ENCODE measurements around the gene SMCHD1. TPM values are rescaled to one million over a fixed set of nuclear protein-coding genes. Genes with fewer than 3 reads are reported as not detected.

Gene SMCHD1
- total and polyA plus RNA-seq, 7 donors = 6.2 to 23.0 (median 20.3) TPM

- Histone ChIP-seq H3K27ac (peak within 1 kb of the TSS; percentile 10), H3K4me1 (peaks cover 2% of the 10 kb centered on the region)
- intact Hi-C loops (cut with DNase I) = no loop called here
These were observed 191.2 kb downstream of the SMCHD1 start, which contains the start of gene EMILIN2 for GRCh38 chr18:2846636-2847316. EMILIN2 (plus strand) TSS chr18:2847006; CDS start chr18:2847189, 183 bp downstream.

GRCh38 chr18:2847317-2848246 lies 192.1 kb downstream of the SMCHD1 start:
- 0 to 1% (median 1%) methylated on average over 76 to 80 of the region's 80 CpGs for WGBS, 3 donors
- H3K36me3 ChIP-seq (ENCODE audit: insufficient read depth in 1 of 2, low read depth in 1 of 2) = no peaks in the 10 kb centered on the region
- H3K9me3 ChIP-seq = no peaks in the 10 kb centered on the region
- H3K4me3 ChIP-seq = peak overlapping the region; percentile 63
- peak; percentile 50 to 61 for DNase-seq
- TF ChIP-seq, protein P1, sequence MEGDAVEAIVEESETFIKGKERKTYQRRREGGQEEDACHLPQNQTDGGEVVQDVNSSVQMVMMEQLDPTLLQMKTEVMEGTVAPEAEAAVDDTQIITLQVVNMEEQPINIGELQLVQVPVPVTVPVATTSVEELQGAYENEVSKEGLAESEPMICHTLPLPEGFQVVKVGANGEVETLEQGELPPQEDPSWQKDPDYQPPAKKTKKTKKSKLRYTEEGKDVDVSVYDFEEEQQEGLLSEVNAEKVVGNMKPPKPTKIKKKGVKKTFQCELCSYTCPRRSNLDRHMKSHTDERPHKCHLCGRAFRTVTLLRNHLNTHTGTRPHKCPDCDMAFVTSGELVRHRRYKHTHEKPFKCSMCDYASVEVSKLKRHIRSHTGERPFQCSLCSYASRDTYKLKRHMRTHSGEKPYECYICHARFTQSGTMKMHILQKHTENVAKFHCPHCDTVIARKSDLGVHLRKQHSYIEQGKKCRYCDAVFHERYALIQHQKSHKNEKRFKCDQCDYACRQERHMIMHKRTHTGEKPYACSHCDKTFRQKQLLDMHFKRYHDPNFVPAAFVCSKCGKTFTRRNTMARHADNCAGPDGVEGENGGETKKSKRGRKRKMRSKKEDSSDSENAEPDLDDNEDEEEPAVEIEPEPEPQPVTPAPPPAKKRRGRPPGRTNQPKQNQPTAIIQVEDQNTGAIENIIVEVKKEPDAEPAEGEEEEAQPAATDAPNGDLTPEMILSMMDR (IDR thresholded peaks at IDR 0.05) = no peak
- peak in 3 of 4 donors; percentile 32 to 51 (median 50) for ATAC-seq
- peaks cover 4 to 59% (median 10%) of the 10 kb centered on the region in 3 donors for H3K27me3 ChIP-seq (ENCODE audit: insufficient read depth in 3 of 3, low read length in 2 of 3)
- peaks cover 2% of the 10 kb centered on the region for H3K4me1 ChIP-seq
- intact Hi-C loops (cut with DNase I) = no loop called here
- peak overlapping the region; percentile 10 for H3K27ac ChIP-seq

More at GRCh38 chr18:2846636-2847316, 191.2 kb downstream of the SMCHD1 start, which contains the start of gene EMILIN2:
- TF ChIP-seq, protein P1 (IDR thresholded peaks at IDR 0.05) = no peak
- H3K4me3 ChIP-seq = peak within 1 kb of the TSS; percentile 63
- H3K27me3 ChIP-seq (ENCODE audit: insufficient read depth in 3 of 3, low read length in 2 of 3) = peaks cover 4 to 59% (median 10%) of the 10 kb centered on the region in 3 donors
- WGBS, 3 donors = 1% methylated on average over 37 to 80 of the region's 80 CpGs
- H3K9me3 ChIP-seq = no peaks in the 10 kb centered on the region
- H3K36me3 ChIP-seq (ENCODE audit: insufficient read depth in 1 of 2, low read depth in 1 of 2) = no peaks in the 10 kb centered on the region
- DNase-seq = peak; percentile 78 to 85
- ATAC-seq = peak in 3 of 4 donors; percentile 41 to 60 (median 47)

GRCh38 chr18:2848247-2849246 lies 193.0 kb downstream of the SMCHD1 start:
- DNase-seq (no peak), ATAC-seq (no peak)
- peak overlapping the region; percentile 63 for H3K4me3 ChIP-seq
- no peaks in the 10 kb centered on the region for H3K9me3 ChIP-seq
- H3K4me1 ChIP-seq = peaks cover 2% of the 10 kb centered on the region
- intact Hi-C loops (cut with DNase I) = no loop called here
- peaks cover 4 to 59% (median 10%) of the 10 kb centered on the region in 3 donors for H3K27me3 ChIP-seq (ENCODE audit: insufficient read depth in 3 of 3, low read length in 2 of 3)
- WGBS, 3 donors = 29 to 36% (median 32%) methylated on average over 17 of the region's 17 CpGs
- H3K36me3 ChIP-seq (ENCODE audit: insufficient read depth in 1 of 2, low read depth in 1 of 2) = no peaks in the 10 kb centered on the region
- TF ChIP-seq, protein P1 (IDR thresholded peaks at IDR 0.05) = no peak
- H3K27ac ChIP-seq = no peak overlapping the region

DNA sequence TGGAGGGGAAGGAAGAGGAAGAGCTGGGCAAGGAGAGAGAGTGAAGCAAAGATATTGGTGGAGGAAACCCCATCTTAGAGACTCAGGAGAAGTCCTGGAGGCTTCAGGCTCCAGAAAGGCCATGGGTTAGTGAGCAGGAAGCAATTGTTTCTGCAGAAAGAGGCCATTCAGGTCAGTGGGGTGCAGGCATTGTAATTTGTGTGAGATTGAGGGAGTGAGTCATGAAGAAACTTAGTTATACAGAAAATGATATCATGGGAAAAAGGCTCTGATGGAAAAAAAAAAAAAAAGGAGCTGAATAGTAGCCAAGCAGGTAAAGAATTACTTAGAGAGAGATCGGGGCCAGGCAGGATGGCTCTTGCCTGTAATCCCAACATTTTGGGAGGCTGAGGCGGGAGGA lies 195.3 kb downstream of the SMCHD1 start:
- intact Hi-C loops (cut with DNase I) = no loop called here
- ATAC-seq = no peak

More for the DNA sequence above, 195.3 kb downstream of the SMCHD1 start:
- TF ChIP-seq, protein P1 (IDR thresholded peaks at IDR 0.05) = no peak
- Histone ChIP-seq H3K36me3 (ENCODE audit: insufficient read depth in 1 of 2, low read depth in 1 of 2) (no peaks in the 10 kb centered on the region), H3K27me3 (ENCODE audit: insufficient read depth in 3 of 3, low read length in 2 of 3) (peaks cover 4 to 44% (median 12%) of the 10 kb centered on the region in 3 donors), H3K9me3 (no peaks in the 10 kb centered on the region), H3K4me1 (peaks cover 2% of the 10 kb centered on the region), H3K27ac (no peak overlapping the region), H3K4me3 (no peak overlapping the region)
- 91 to 96% (median 95%) methylated on average over 2 of the region's 2 CpGs for WGBS, 3 donors
- DNase-seq = no peak

All from psoas muscle (tissue), 8 donors.